ENCODE measurements around the gene STXBP1.
A peak's percentile ranks its signal among the peaks of the same experiment; 100 is the strongest.

Gene STXBP1

GRCh38 chr9:127731938-127732337, 119.9 kb downstream of the STXBP1 start:
- intact Hi-C loops (cut with DNase I; ENCODE audit: low total_unique reads): loop anchor here (2.0 kb wide), 1 partner anchor 141 kb away; no protein-coding TSS in a partner anchor
- Histone ChIP-seq H3K27me3 (no peaks in the 10 kb centered on the region), H3K4me1 (peaks cover 0 to 13% (median 7%) of the 10 kb centered on the region in 4 donors), H3K27ac (no peak overlapping the region), H3K9me3 (no peaks in the 10 kb centered on the region), H3K36me3 (peaks cover 0 to 27% (median 21%) of the 10 kb centered on the region in 3 donors), H3K4me3 (no peak overlapping the region)
- TF ChIP-seq CTCF (IDR thresholded peaks at IDR 0.05): no peak
- DNase-seq: no peak

DNA sequence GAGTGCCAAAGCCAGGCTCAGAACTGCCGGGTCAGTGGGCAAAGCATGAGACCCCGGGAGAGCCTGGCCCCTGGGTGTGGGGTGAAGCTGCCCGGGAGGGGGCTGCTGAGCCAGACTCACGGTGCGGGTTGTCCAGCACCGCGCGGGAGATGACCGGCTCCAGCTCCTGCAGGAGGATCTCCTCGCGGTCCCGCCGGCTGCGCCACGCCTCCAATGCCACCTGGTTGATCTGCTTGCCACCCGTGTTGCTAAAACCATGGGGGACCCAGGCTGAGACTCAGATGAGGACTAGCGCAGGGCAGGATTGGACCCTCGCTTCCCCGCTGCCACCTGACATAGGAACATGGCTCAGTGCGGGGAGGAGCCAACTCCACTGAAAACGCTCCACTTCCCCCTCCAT, 120.4 kb downstream of the STXBP1 start:
- intact Hi-C loops (cut with DNase I; ENCODE audit: low total_unique reads): loop anchor here (2.0 kb wide), 1 partner anchor 142 kb away; no protein-coding TSS in a partner anchor
- H3K9me3 ChIP-seq: no peaks in the 10 kb centered on the region
- no peak for TF ChIP-seq CTCF (IDR thresholded peaks at IDR 0.05)
- no peak overlapping the region for H3K27ac ChIP-seq
- H3K4me1 ChIP-seq: peaks cover 0 to 13% (median 7%) of the 10 kb centered on the region in 4 donors
- H3K4me3 ChIP-seq: no peak overlapping the region
- H3K36me3 ChIP-seq: peaks cover 0 to 27% (median 21%) of the 10 kb centered on the region in 3 donors
- no peaks in the 10 kb centered on the region for H3K27me3 ChIP-seq
- DNase-seq: no peak

GRCh38 chr9:127733614-127734013, 121.5 kb downstream of the STXBP1 start:
- peak overlapping the region in 1 of 2 donors; percentile 93 for H3K27ac ChIP-seq
- H3K4me1 ChIP-seq: peaks cover 0 to 13% (median 7%) of the 10 kb centered on the region in 4 donors
- DNase-seq: no peak
- intact Hi-C loops (cut with DNase I; ENCODE audit: low total_unique reads): loop anchor here (2.0 kb wide), 2 partner anchors 51 to 143 kb away; no protein-coding TSS in a partner anchor
- TF ChIP-seq CTCF (IDR thresholded peaks at IDR 0.05): no peak
- no peaks in the 10 kb centered on the region for H3K9me3 ChIP-seq
- no peaks in the 10 kb centered on the region for H3K27me3 ChIP-seq
- H3K36me3 ChIP-seq: peaks cover 0 to 27% (median 21%) of the 10 kb centered on the region in 3 donors
- H3K4me3 ChIP-seq: no peak overlapping the region

GRCh38 chr9:127734247-127734746, 122.2 kb downstream of the STXBP1 start:
- intact Hi-C loops (cut with DNase I; ENCODE audit: low total_unique reads): loop anchor here (2.0 kb wide), 1 partner anchor 51 kb away; no protein-coding TSS in a partner anchor
- no peak for TF ChIP-seq CTCF (IDR thresholded peaks at IDR 0.05)
- H3K36me3 ChIP-seq: peaks cover 0 to 27% (median 21%) of the 10 kb centered on the region in 3 donors
- H3K4me1 ChIP-seq: peaks cover 0 to 13% (median 7%) of the 10 kb centered on the region in 4 donors
- H3K27ac ChIP-seq: peak overlapping the region; percentile 93
- no peaks in the 10 kb centered on the region for H3K9me3 ChIP-seq
- peak overlapping the region; percentile 69 to 75 for H3K4me3 ChIP-seq
- no peaks in the 10 kb centered on the region for H3K27me3 ChIP-seq
- DNase-seq: no peak

DNA sequence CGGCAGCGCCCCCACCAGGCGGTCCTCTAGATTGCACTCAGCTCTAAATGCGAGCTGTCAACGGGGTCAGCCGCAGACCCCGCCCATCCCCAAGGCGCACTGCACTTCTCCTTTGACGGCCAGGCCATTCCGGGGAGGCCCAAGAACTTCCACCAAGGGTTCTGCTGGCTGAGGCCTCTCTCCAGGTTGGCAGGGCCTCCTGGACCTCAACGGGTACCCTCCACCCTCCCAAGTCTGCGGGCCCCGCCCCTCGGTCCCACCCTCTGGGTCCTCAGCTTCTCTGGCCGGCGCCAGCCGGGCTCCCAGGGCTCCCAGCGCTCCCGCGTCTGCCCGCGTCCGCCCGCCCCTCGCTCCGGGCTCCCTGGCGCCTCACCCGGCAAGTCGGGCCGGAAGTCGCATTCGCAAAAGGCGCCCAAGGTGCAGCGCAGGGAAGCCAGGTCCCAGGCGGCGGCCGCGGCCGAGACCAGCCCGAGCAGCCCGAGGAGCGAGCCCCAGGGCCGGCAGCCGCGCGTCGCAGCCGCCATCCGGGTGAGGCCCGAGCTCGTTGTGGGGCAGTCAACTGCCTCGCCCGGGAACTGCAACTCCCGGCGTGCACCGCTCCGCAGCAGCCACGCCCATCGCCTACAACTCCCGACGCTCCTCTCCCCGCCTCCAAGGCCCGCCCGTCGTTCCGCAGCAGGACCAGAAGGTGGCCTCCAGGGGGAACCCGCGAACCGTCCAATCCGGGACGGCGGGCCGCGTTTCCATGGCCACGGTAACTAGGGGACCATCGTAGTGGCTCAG, 122.9 kb downstream of the STXBP1 start, which contains the start of gene TOR2A:
Gene TOR2A (minus strand): TSS at position 548 of the 783 bp plus-strand sequence. CDS start 24 bp downstream, at position 524.
- peak; percentile 94 to 98 for DNase-seq
- Histone ChIP-seq H3K4me1 (peaks cover 0 to 13% (median 7%) of the 10 kb centered on the region in 4 donors), H3K27me3 (no peaks in the 10 kb centered on the region), H3K9me3 (no peaks in the 10 kb centered on the region), H3K27ac (peak within 1 kb of the TSS; percentile 93), H3K4me3 (peak within 1 kb of the TSS; percentile 69 to 75), H3K36me3 (peaks cover 0 to 27% (median 21%) of the 10 kb centered on the region in 3 donors)
- intact Hi-C loops (cut with DNase I; ENCODE audit: low total_unique reads): loop anchor here (2.0 to 5.0 kb wide), 2 partner anchors 50 to 137 kb away; no protein-coding TSS in a partner anchor
- peak; percentile 92 to 99 for TF ChIP-seq CTCF (IDR thresholded peaks at IDR 0.05)
